Endothelial cell of umbilical vein (primary cell): ENCODE results near the gene ICAM3. TPM values are rescaled to one million over a fixed set of nuclear protein-coding genes. Genes with fewer than 3 reads are reported as not detected.

Experiments
- BruUV-seq: library from RNA; stranded (reverse); fragments of 400-500 nt; replicated peaks from 2 replicates; lab custom pipeline; 2021; lab: Mats Ljungman, UMichigan
- CTCF ChIA-PET: fragments of 300-600, 350-600 bp; sonication (Branson Sonifier 250); formaldehyde crosslinking; loops from one replicate; lab custom pipeline; 2021; ENCODE audit warnings: antibody characterized with exemption, inconsistent platforms; lab: Charles Lee
- POLR2A ChIA-PET: fragments of 300-600, 350-600 bp; sonication (Branson Sonifier 250); formaldehyde crosslinking; loops from one replicate; lab custom pipeline; 2021; ENCODE audit warnings: antibody characterized with exemption, inconsistent platforms; lab: Charles Lee
- DNase-seq: peaks from one replicate; pipeline ENCODE4 v3.0.0-alpha.2; 2011; ENCODE audit warnings: low read depth, low spot score
- FAIRE-seq: peaks from 2 replicates; lab custom pipeline; 2011; peaks lifted over from hg19 to GRCh38; lab: Jason Lieb, UNC
- H2AFZ ChIP-seq: 2 replicates; pipeline ENCODE4 v1.6.0; 2012; ENCODE audit warnings: low read depth, low read length, control low read depth, inconsistent platforms
- H3K27ac ChIP-seq: 2 replicates; pipeline ENCODE4 v1.5.1; 2011; ENCODE audit warnings: low read depth, mild to moderate bottlenecking, control low read depth, low read length, moderate library complexity; ENCODE audit not compliant: insufficient read depth
- H3K27me3 ChIP-seq, 2 experiments: 2 replicates each; pipeline versions ENCODE4 v1.6.0 to v1.6.1; 2011; ENCODE audit warnings: low read length in 2 of 2, mixed read lengths in 1 of 2; ENCODE audit not compliant: control insufficient read depth in 2 of 2, insufficient read depth in 2 of 2
- H3K36me3 ChIP-seq, 2 experiments: 2 replicates in 1 of 2; 3 replicates in 1 of 2; pipeline ENCODE4 v1.5.1; 2011; ENCODE audit warnings: low read length in 2 of 2, mild to moderate bottlenecking in 1 of 2, moderate library complexity in 1 of 2; ENCODE audit not compliant: control insufficient read depth in 2 of 2, insufficient read depth in 2 of 2; ENCODE audit errors: extremely low read depth in 1 of 2
- H3K4me1 ChIP-seq: 3 replicates; pipeline ENCODE4 v1.5.1; 2011; ENCODE audit warnings: mild to moderate bottlenecking, low read length; ENCODE audit not compliant: control insufficient read depth, insufficient read depth; ENCODE audit errors: extremely low read depth
- H3K4me2 ChIP-seq: 2 replicates; pipeline ENCODE4 v1.6.1; 2011; ENCODE audit warnings: low read length, control low read depth, mixed read lengths; ENCODE audit not compliant: insufficient read depth
- H3K4me3 ChIP-seq, 3 experiments: fragments of 200-600 bp in 1 of 3; sonication (generic), shearing (Covaris generic) in 1 of 3; replicated peaks in 1 of 3; 2 replicates each; pipeline ENCODE4 v1.5.1; 2011 to 2016; ENCODE audit warnings: control low read depth in 3 of 3, low read length in 3 of 3, mild to moderate bottlenecking in 2 of 3, inconsistent platforms in 1 of 3, low read depth in 1 of 3, moderate library complexity in 1 of 3; ENCODE audit not compliant: insufficient read depth in 1 of 3
- H3K79me2 ChIP-seq: 2 replicates; pipeline ENCODE4 v1.6.0; 2012; ENCODE audit warnings: low read length, inconsistent platforms; ENCODE audit not compliant: control insufficient read depth, insufficient read depth
- H3K9ac ChIP-seq: replicated peaks from 2 replicates; pipeline ENCODE3; 2011; ENCODE audit warnings: low read length, control low read depth; ENCODE audit not compliant: insufficient read depth; ENCODE audit errors: extremely low read depth
- H3K9me1 ChIP-seq: replicated peaks from 3 replicates; pipeline ENCODE4 v1.6.0; 2011; ENCODE audit warnings: mild to moderate bottlenecking, low read length; ENCODE audit not compliant: control insufficient read depth, insufficient read depth; ENCODE audit errors: extremely low read depth
- H3K9me3 ChIP-seq: replicated peaks from 2 replicates; pipeline ENCODE4 v1.5.1; 2012; ENCODE audit warnings: low read length, inconsistent platforms; ENCODE audit not compliant: control insufficient read depth, insufficient read depth
- H4K20me1 ChIP-seq: replicated peaks from 2 replicates; pipeline ENCODE3; 2011; ENCODE audit warnings: mild to moderate bottlenecking, low read length; ENCODE audit not compliant: control insufficient read depth, insufficient read depth; ENCODE audit errors: extremely low read depth
- EZH2 ChIP-seq: IDR thresholded peaks from 2 replicates; pipeline ENCODE4 v1.6.1; 2012; ENCODE audit warnings: borderline replicate concordance, low read depth, mild to moderate bottlenecking, moderate library complexity, low read length, inconsistent platforms; ENCODE audit not compliant: severe bottlenecking
- FOS ChIP-seq: IDR thresholded peaks from 2 replicates; pipeline ENCODE4 v1.6.1; 2011; ENCODE audit warnings: mild to moderate bottlenecking, low read length, moderate library complexity, borderline replicate concordance; ENCODE audit not compliant: insufficient read depth
- GATA2 ChIP-seq: IDR thresholded peaks from 2 replicates; pipeline ENCODE4 v1.7.0; 2011; ENCODE audit warnings: low read depth, mild to moderate bottlenecking, moderate library complexity, mixed read lengths, low read length; ENCODE audit not compliant: insufficient read length, insufficient read depth
- JUN ChIP-seq: IDR thresholded peaks from 2 replicates; pipeline ENCODE4 v1.6.1; 2011; ENCODE audit warnings: borderline replicate concordance, low read depth; ENCODE audit not compliant: insufficient read length, insufficient read depth
- MYC ChIP-seq: IDR thresholded peaks from one replicate; pipeline ENCODE4 v1.6.1; 2011; ENCODE audit warnings: mild to moderate bottlenecking, low read depth, low read length
- POLR2A ChIP-seq: IDR thresholded peaks from 2 replicates; pipeline ENCODE4 v1.6.1; 2012; ENCODE audit warnings: low read depth, mild to moderate bottlenecking, control low read depth, low read length
- POLR2AphosphoS5 ChIP-seq: IDR thresholded peaks from 2 replicates; pipeline ENCODE4 v1.6.1; 2012; ENCODE audit warnings: low read depth, mild to moderate bottlenecking, control low read depth, low read length, moderate library complexity; ENCODE audit not compliant: insufficient read depth
- dilution Hi-C: fragments of 300-500 bp; cut with MboI; formaldehyde crosslinking; loops from one replicate; pipeline ENCODE4 v1.15.0; 2019; ENCODE audit warnings: low sequenced_read_pairs; ENCODE audit not compliant: extremely low pct_ligation_motif_present
- intact Hi-C: fragments of 100-400 bp; cut with micrococcal nuclease; formaldehyde crosslinking; loops from one replicate; pipeline ENCODE4 v1.10.0; 2022
- polyA plus RNA-seq, 4 experiments: library from polyadenylated mRNA; depleted of rRNA in 3 of 4; stranded (reverse) in 3 of 4; unstranded in 1 of 4; fragments of >200 nt; gene quantifications; 2 replicates each; pipeline versions ENCODE4 v1.2.1 to v1.2.3, GENCODE V29; 2011 to 2012; ENCODE audit warnings: missing spikeins in 1 of 4
- total RNA-seq: library from RNA; stranded (reverse); gene quantifications from 2 replicates; pipeline ENCODE4 v1.2.3, GENCODE V29; 2021
- TF ChIP-seq, protein P1 (sequence below): IDR thresholded peaks from 2 replicates; pipeline ENCODE4 v1.6.1; 2011; ENCODE audit not compliant: insufficient read depth, insufficient read length
- TF ChIP-seq, protein P2 (sequence below), 2 donors: IDR thresholded peaks; 1 replicate in 1 of 2; 2 replicates in 1 of 2; pipeline ENCODE4 v1.5.1; 2011; ENCODE audit warnings: low read length in 2 of 2, mild to moderate bottlenecking in 2 of 2, moderate library complexity in 2 of 2, control low read depth in 1 of 2, inconsistent platforms in 1 of 2, low read depth in 1 of 2; ENCODE audit not compliant: insufficient read depth in 1 of 2; ENCODE audit errors: extremely low read depth in 1 of 2

The ICAM3 gene
- total and polyA plus RNA-seq, 2 donors (not counting 3 experiments of a cell fraction or from before 2014, with no cell fraction given) = 6.7 to 11.6 TPM

DNA sequence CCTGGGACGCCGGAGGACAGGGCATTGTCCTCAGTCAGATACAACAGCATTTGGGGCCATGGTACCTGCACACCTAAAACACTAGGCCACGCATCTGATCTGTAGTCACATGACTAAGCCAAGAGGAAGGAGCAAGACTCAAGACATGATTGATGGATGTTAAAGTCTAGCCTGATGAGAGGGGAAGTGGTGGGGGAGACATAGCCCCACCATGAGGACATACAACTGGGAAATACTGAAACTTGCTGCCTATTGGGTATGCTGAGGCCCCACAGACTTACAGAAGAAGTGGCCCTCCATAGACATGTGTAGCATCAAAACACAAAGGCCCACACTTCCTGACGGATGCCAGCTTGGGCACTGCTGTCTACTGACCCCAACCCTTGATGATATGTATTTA lies 54.0 kb downstream of the ICAM3 start:
- TF ChIP-seq, protein P1, sequence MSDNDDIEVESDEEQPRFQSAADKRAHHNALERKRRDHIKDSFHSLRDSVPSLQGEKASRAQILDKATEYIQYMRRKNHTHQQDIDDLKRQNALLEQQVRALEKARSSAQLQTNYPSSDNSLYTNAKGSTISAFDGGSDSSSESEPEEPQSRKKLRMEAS = no peak
- TF ChIP-seq EZH2 (no peak), POLR2AphosphoS5 (no peak), JUN (no peak), MYC (no peak), FOS (no peak), POLR2A (no peak), GATA2 (no peak)
- TF ChIP-seq, protein P2, sequence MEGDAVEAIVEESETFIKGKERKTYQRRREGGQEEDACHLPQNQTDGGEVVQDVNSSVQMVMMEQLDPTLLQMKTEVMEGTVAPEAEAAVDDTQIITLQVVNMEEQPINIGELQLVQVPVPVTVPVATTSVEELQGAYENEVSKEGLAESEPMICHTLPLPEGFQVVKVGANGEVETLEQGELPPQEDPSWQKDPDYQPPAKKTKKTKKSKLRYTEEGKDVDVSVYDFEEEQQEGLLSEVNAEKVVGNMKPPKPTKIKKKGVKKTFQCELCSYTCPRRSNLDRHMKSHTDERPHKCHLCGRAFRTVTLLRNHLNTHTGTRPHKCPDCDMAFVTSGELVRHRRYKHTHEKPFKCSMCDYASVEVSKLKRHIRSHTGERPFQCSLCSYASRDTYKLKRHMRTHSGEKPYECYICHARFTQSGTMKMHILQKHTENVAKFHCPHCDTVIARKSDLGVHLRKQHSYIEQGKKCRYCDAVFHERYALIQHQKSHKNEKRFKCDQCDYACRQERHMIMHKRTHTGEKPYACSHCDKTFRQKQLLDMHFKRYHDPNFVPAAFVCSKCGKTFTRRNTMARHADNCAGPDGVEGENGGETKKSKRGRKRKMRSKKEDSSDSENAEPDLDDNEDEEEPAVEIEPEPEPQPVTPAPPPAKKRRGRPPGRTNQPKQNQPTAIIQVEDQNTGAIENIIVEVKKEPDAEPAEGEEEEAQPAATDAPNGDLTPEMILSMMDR (IDR thresholded peaks at IDR 0.05; ENCODE audit: extremely low read depth in 1 of 2, insufficient read depth in 1 of 2, low read depth in 1 of 2, low read length in 2 of 2) = no peak
- no TSS peak for BruUV-seq
- no peak overlapping the region for H3K4me3 ChIP-seq
- DNase-seq (no peak), FAIRE-seq (no peak)
- intact Hi-C loops (no loop called here), dilution Hi-C loops (no loop called here)
- H3K27ac ChIP-seq = no peak overlapping the region
- POLR2A ChIA-PET = interaction anchor here (0.9 kb wide), 1 partner anchor 15 kb away, joined by 3 read pairs; the partner anchor contains the start of gene ICAM1
- no peak overlapping the region for H2AFZ ChIP-seq
- H3K9ac ChIP-seq = no peak overlapping the region
- H3K9me1 ChIP-seq = no peaks in the 10 kb centered on the region
- peaks cover 5 to 13% of the 10 kb centered on the region in 2 experiments for H3K27me3 ChIP-seq
- no peaks in the 10 kb centered on the region for H3K79me2 ChIP-seq
- no peaks in the 10 kb centered on the region for H4K20me1 ChIP-seq
- no peaks in the 10 kb centered on the region for H3K9me3 ChIP-seq
- no peak overlapping the region for H3K4me2 ChIP-seq
- CTCF ChIA-PET = interaction anchor here (1.0 to 4.1 kb wide), 6 partner anchors 14 to 194 kb away, joined by 4 to 14 read pairs (median 7); partner anchors contain the start of gene ICAM1
- peaks cover 16% of the 10 kb centered on the region for H3K4me1 ChIP-seq
- H3K36me3 ChIP-seq = peaks cover 0 to 4% of the 10 kb centered on the region in 2 experiments
